Measurements from ENCODE around the gene ZKSCAN7.

ZKSCAN7 gene

DNA sequence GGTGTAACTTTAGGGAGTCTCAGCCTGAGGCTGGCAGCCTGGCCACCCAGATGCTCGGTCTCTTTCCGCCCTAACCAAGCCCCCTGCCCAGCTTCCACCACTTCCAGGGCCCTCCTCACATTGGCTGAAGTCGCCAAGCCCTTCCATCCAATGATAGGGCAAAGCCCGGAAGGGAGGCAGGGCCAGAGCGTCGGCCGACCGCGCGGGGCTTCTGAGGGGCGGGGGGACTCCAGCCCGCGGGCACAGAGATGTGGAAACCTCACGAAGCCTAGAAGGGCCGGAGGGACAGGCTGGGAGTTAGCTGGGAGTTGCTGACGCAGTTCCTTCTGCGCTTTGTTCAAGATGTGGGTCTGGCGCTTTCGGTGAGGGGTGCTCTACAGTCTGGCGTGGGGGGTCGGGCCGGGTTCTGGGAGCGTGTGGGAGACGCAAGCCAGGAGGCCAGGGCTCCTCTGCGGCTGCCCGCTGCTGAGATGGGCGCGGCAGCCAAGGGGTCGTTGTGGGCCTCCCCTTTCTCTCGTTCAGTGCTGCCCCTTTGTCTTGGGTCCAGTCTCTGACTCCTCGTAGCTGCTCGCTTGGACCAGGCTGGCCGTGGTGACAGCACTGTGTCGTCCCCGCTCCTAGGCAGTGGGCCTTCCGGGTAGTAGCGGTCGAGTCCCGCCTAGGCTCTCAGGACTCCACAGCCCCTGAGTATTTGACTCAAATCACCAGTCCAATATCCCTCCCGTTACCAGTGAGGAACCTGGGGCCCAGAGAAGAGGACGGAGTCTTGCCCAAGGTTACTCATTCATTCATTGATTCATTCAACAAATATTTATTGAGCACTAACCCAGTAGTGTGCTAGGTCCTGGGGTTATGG is 29.9 kb downstream of the ZKSCAN7 start, which contains the start of gene ZNF660:
Gene ZNF660 (plus strand): TSS at position 319 of the 856 bp plus-strand sequence. CDS start 9,230 bp downstream, outside the sequence.
- Histone ChIP-seq H3K27ac (replicated peaks) (no peak within 1 kb of the TSS), H3K4me3 (replicated peaks; ENCODE audit: insufficient read depth, low read length) (no peak within 1 kb of the TSS), H3K27me3 (ENCODE audit: insufficient read depth, poor library complexity, severe bottlenecking) (no peaks in the 10 kb centered on the region)
- TF ChIP-seq, protein P1, sequence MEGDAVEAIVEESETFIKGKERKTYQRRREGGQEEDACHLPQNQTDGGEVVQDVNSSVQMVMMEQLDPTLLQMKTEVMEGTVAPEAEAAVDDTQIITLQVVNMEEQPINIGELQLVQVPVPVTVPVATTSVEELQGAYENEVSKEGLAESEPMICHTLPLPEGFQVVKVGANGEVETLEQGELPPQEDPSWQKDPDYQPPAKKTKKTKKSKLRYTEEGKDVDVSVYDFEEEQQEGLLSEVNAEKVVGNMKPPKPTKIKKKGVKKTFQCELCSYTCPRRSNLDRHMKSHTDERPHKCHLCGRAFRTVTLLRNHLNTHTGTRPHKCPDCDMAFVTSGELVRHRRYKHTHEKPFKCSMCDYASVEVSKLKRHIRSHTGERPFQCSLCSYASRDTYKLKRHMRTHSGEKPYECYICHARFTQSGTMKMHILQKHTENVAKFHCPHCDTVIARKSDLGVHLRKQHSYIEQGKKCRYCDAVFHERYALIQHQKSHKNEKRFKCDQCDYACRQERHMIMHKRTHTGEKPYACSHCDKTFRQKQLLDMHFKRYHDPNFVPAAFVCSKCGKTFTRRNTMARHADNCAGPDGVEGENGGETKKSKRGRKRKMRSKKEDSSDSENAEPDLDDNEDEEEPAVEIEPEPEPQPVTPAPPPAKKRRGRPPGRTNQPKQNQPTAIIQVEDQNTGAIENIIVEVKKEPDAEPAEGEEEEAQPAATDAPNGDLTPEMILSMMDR (IDR thresholded peaks at IDR 0.05; ENCODE audit: insufficient read depth, low read length) = no peak
- TF ChIP-seq GABPA (IDR thresholded peaks at IDR 0.05; ENCODE audit: low read depth) = no peak
- no peak for TF ChIP-seq POLR2AphosphoS5 (IDR thresholded peaks at IDR 0.05; ENCODE audit: low read depth)
- TF ChIP-seq, protein P2, sequence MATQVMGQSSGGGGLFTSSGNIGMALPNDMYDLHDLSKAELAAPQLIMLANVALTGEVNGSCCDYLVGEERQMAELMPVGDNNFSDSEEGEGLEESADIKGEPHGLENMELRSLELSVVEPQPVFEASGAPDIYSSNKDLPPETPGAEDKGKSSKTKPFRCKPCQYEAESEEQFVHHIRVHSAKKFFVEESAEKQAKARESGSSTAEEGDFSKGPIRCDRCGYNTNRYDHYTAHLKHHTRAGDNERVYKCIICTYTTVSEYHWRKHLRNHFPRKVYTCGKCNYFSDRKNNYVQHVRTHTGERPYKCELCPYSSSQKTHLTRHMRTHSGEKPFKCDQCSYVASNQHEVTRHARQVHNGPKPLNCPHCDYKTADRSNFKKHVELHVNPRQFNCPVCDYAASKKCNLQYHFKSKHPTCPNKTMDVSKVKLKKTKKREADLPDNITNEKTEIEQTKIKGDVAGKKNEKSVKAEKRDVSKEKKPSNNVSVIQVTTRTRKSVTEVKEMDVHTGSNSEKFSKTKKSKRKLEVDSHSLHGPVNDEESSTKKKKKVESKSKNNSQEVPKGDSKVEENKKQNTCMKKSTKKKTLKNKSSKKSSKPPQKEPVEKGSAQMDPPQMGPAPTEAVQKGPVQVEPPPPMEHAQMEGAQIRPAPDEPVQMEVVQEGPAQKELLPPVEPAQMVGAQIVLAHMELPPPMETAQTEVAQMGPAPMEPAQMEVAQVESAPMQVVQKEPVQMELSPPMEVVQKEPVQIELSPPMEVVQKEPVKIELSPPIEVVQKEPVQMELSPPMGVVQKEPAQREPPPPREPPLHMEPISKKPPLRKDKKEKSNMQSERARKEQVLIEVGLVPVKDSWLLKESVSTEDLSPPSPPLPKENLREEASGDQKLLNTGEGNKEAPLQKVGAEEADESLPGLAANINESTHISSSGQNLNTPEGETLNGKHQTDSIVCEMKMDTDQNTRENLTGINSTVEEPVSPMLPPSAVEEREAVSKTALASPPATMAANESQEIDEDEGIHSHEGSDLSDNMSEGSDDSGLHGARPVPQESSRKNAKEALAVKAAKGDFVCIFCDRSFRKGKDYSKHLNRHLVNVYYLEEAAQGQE (IDR thresholded peaks at IDR 0.05; ENCODE audit: insufficient replicate concordance, low read depth) = no peak
- TF ChIP-seq SPI1 (IDR thresholded peaks at IDR 0.05; ENCODE audit: borderline replicate concordance, low read depth) = no peak
- no peak for DNase-seq (ENCODE audit: low read depth in 1 of 2, low spot score in 1 of 2)

DNA sequence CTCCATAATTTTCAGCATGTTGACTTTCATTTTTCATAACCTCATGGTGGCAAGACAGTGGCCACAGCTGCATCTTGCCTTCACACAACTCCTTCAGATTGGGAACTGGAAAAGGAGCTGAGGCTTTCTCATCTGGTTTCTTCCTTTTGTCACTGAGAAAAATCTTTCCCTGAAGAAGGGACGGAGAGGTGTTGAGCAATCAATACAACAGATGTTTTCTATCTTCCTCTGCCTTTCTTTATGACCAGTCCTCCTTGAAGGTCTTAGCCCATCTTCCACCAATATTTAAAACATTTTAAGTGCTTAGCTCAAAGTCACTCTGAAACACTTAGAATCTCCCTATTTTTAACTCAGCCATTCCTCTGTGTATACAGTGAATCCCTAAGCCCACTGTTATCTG is 41.6 kb downstream of the ZKSCAN7 start:
- TF ChIP-seq, protein P2 (IDR thresholded peaks at IDR 0.05; ENCODE audit: insufficient replicate concordance, low read depth) = no peak
- TF ChIP-seq GABPA (IDR thresholded peaks at IDR 0.05; ENCODE audit: low read depth) = no peak
- no peak for TF ChIP-seq POLR2AphosphoS5 (IDR thresholded peaks at IDR 0.05; ENCODE audit: low read depth)
- TF ChIP-seq, protein P1 (IDR thresholded peaks at IDR 0.05; ENCODE audit: insufficient read depth, low read length) = no peak
- TF ChIP-seq SPI1 (IDR thresholded peaks at IDR 0.05; ENCODE audit: borderline replicate concordance, low read depth) = no peak
- Histone ChIP-seq H3K27me3 (ENCODE audit: insufficient read depth, poor library complexity, severe bottlenecking) (no peaks in the 10 kb centered on the region), H3K27ac (replicated peaks) (no peak overlapping the region), H3K4me3 (replicated peaks; ENCODE audit: insufficient read depth, low read length) (no peak overlapping the region)
- DNase-seq (ENCODE audit: low read depth in 1 of 2, low spot score in 1 of 2) = no peak

DNA sequence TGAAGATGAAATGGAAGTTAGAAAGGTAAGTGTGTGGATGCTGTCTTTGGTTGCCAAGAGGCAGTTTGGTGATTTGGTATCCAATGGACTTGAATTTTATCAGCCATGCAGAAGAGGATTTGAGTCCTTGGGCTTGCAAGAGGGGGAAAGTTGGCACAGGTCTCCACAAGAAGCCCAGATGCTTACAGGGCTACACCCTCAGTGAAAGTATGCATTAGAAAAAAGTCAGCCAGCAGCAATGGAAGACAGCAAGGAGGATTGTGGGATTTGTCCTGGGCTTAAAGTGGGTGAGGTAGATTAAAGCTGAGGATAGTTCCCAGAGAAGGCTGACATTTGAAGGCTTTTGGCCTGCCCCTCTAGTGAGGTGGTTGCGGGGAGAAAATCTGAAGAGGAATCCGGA is 46.8 kb downstream of the ZKSCAN7 start:
- Histone ChIP-seq H3K27me3 (ENCODE audit: insufficient read depth, poor library complexity, severe bottlenecking) (no peaks in the 10 kb centered on the region), H3K4me3 (replicated peaks; ENCODE audit: insufficient read depth, low read length) (no peak overlapping the region)
- no peak for DNase-seq (ENCODE audit: low read depth in 1 of 2, low spot score in 1 of 2)

More for the DNA sequence above, 46.8 kb downstream of the ZKSCAN7 start:
- no peak overlapping the region for H3K27ac ChIP-seq (replicated peaks)
- no peak for TF ChIP-seq GABPA (IDR thresholded peaks at IDR 0.05; ENCODE audit: low read depth)
- TF ChIP-seq, protein P2 (IDR thresholded peaks at IDR 0.05; ENCODE audit: insufficient replicate concordance, low read depth) = no peak
- no peak for TF ChIP-seq POLR2AphosphoS5 (IDR thresholded peaks at IDR 0.05; ENCODE audit: low read depth)
- TF ChIP-seq, protein P1 (IDR thresholded peaks at IDR 0.05; ENCODE audit: insufficient read depth, low read length) = no peak
- TF ChIP-seq SPI1 (IDR thresholded peaks at IDR 0.05; ENCODE audit: borderline replicate concordance, low read depth) = no peak

Data from HL-60 (cell line).